ENCODE data around the gene RBP2.

The RBP2 gene

GRCh38 chr3:139440639-139441556 lies 35.4 kb downstream of the RBP2 start:
- Histone ChIP-seq H3K27ac (ENCODE audit: low read depth, low read length) (no peak overlapping the region), H3K27me3 (ENCODE audit: insufficient read depth, low read length, poor library complexity) (no peaks in the 10 kb centered on the region), H3K4ac (ENCODE audit: low read depth, low read length) (no peak overlapping the region), H2BK5ac (ENCODE audit: low read length) (no peak overlapping the region), H4K8ac (ENCODE audit: low read depth, low read length) (no peak overlapping the region), H4K5ac (ENCODE audit: low read length) (no peak overlapping the region), H3K4me1 (ENCODE audit: control insufficient read depth, low read depth, low read length) (no peaks in the 10 kb centered on the region), H3K23ac (ENCODE audit: low read length) (no peak overlapping the region), H2AK5ac (ENCODE audit: low read length) (no peak overlapping the region), H3K18ac (ENCODE audit: low read length) (no peak overlapping the region), H3K79me1 (ENCODE audit: low read length) (no peaks in the 10 kb centered on the region), H3K56ac (ENCODE audit: low read length) (no peak overlapping the region), H3K4me3 (ENCODE audit: low read length) (no peak overlapping the region), H2BK15ac (replicated peaks; ENCODE audit: low read depth) (no peak overlapping the region), H3K4me2 (ENCODE audit: low read length) (no peak overlapping the region), H2BK120ac (ENCODE audit: low read depth, low read length) (no peak overlapping the region), H3K79me2 (ENCODE audit: control insufficient read depth, insufficient read depth, low read length) (no peaks in the 10 kb centered on the region), H3K36me3 (ENCODE audit: control insufficient read depth, insufficient read depth, low read length) (no peaks in the 10 kb centered on the region), H3K9ac (ENCODE audit: low read length) (no peak overlapping the region)
- no peak for DNase-seq
- WGBS (ENCODE audit: extremely low coverage, insufficient coverage, low lambda C conversion rate) = no CpG with 5 or more reads among the region's 7 CpGs

- Histone ChIP-seq H2BK15ac (replicated peaks; ENCODE audit: low read depth) (no peak overlapping the region), H2BK120ac (ENCODE audit: low read depth, low read length) (no peak overlapping the region), H4K5ac (ENCODE audit: low read length) (no peak overlapping the region), H2BK5ac (ENCODE audit: low read length) (no peak overlapping the region), H3K27ac (ENCODE audit: low read depth, low read length) (no peak overlapping the region), H3K23ac (ENCODE audit: low read length) (no peak overlapping the region), H3K79me2 (ENCODE audit: control insufficient read depth, insufficient read depth, low read length) (no peaks in the 10 kb centered on the region), H3K27me3 (ENCODE audit: insufficient read depth, low read length, poor library complexity) (no peaks in the 10 kb centered on the region), H3K9ac (ENCODE audit: low read length) (no peak overlapping the region), H3K4ac (ENCODE audit: low read depth, low read length) (no peak overlapping the region), H3K36me3 (ENCODE audit: control insufficient read depth, insufficient read depth, low read length) (no peaks in the 10 kb centered on the region), H4K8ac (ENCODE audit: low read depth, low read length) (no peak overlapping the region), H3K4me3 (ENCODE audit: low read length) (no peak overlapping the region), H2AK5ac (ENCODE audit: low read length) (no peak overlapping the region), H3K56ac (ENCODE audit: low read length) (no peak overlapping the region), H3K4me2 (ENCODE audit: low read length) (no peak overlapping the region), H3K79me1 (ENCODE audit: low read length) (no peaks in the 10 kb centered on the region), H3K4me1 (ENCODE audit: control insufficient read depth, low read depth, low read length) (no peaks in the 10 kb centered on the region), H3K18ac (ENCODE audit: low read length) (no peak overlapping the region)
- no CpG with 5 or more reads among the region's 1 CpG for WGBS (ENCODE audit: extremely low coverage, insufficient coverage, low lambda C conversion rate)
- no peak for DNase-seq
Measured at GRCh38 chr3:139439278-139439677, 37.0 kb downstream of the RBP2 start.

- no peaks in the 10 kb centered on the region for H3K79me2 ChIP-seq (ENCODE audit: control insufficient read depth, insufficient read depth, low read length)
- peak; percentile 33 for DNase-seq
- H3K79me1 ChIP-seq (ENCODE audit: low read length) = no peaks in the 10 kb centered on the region
- WGBS (ENCODE audit: extremely low coverage, insufficient coverage, low lambda C conversion rate) = no CpG with 5 or more reads among the region's 6 CpGs
- no peak overlapping the region for H3K18ac ChIP-seq (ENCODE audit: low read length)
- H4K8ac ChIP-seq (ENCODE audit: low read depth, low read length) = no peak overlapping the region
- no peak overlapping the region for H2BK5ac ChIP-seq (ENCODE audit: low read length)
- no peak overlapping the region for H3K4ac ChIP-seq (ENCODE audit: low read depth, low read length)
- H2BK120ac ChIP-seq (ENCODE audit: low read depth, low read length) = no peak overlapping the region
- H3K23ac ChIP-seq (ENCODE audit: low read length) = no peak overlapping the region
- no peaks in the 10 kb centered on the region for H3K36me3 ChIP-seq (ENCODE audit: control insufficient read depth, insufficient read depth, low read length)
- H3K4me1 ChIP-seq (ENCODE audit: control insufficient read depth, low read depth, low read length) = no peaks in the 10 kb centered on the region
- no peak overlapping the region for H3K4me2 ChIP-seq (ENCODE audit: low read length)
- no peak overlapping the region for H4K5ac ChIP-seq (ENCODE audit: low read length)
- H2AK5ac ChIP-seq (ENCODE audit: low read length) = no peak overlapping the region
- no peak overlapping the region for H3K56ac ChIP-seq (ENCODE audit: low read length)
- no peak overlapping the region for H3K9ac ChIP-seq (ENCODE audit: low read length)
- no peaks in the 10 kb centered on the region for H3K27me3 ChIP-seq (ENCODE audit: insufficient read depth, low read length, poor library complexity)
- no peak overlapping the region for H3K27ac ChIP-seq (ENCODE audit: low read depth, low read length)
- H3K4me3 ChIP-seq (ENCODE audit: low read length) = no peak overlapping the region
- no peak overlapping the region for H2BK15ac ChIP-seq (replicated peaks; ENCODE audit: low read depth)
Measured at GRCh38 chr3:139434764-139435307, 41.5 kb downstream of the RBP2 start.

GRCh38 chr3:139434228-139434627 lies 42.1 kb downstream of the RBP2 start:
- H2AK5ac ChIP-seq (ENCODE audit: low read length) = no peak overlapping the region

GRCh38 chr3:139433089-139433488 lies 43.2 kb downstream of the RBP2 start:
- Histone ChIP-seq H3K23ac (ENCODE audit: low read length) (no peak overlapping the region), H4K5ac (ENCODE audit: low read length) (no peak overlapping the region), H3K4me2 (ENCODE audit: low read length) (no peak overlapping the region), H4K8ac (ENCODE audit: low read depth, low read length) (no peak overlapping the region), H3K79me2 (ENCODE audit: control insufficient read depth, insufficient read depth, low read length) (no peaks in the 10 kb centered on the region), H3K27me3 (ENCODE audit: insufficient read depth, low read length, poor library complexity) (no peaks in the 10 kb centered on the region), H2BK120ac (ENCODE audit: low read depth, low read length) (no peak overlapping the region), H3K79me1 (ENCODE audit: low read length) (no peaks in the 10 kb centered on the region), H3K4me3 (ENCODE audit: low read length) (no peak overlapping the region), H3K4ac (ENCODE audit: low read depth, low read length) (no peak overlapping the region), H3K27ac (ENCODE audit: low read depth, low read length) (no peak overlapping the region), H2BK5ac (ENCODE audit: low read length) (no peak overlapping the region), H3K36me3 (ENCODE audit: control insufficient read depth, insufficient read depth, low read length) (no peaks in the 10 kb centered on the region), H3K18ac (ENCODE audit: low read length) (no peak overlapping the region), H3K9ac (ENCODE audit: low read length) (no peak overlapping the region), H3K4me1 (ENCODE audit: control insufficient read depth, low read depth, low read length) (no peaks in the 10 kb centered on the region), H2BK15ac (replicated peaks; ENCODE audit: low read depth) (no peak overlapping the region), H3K56ac (ENCODE audit: low read length) (no peak overlapping the region), H2AK5ac (ENCODE audit: low read length) (no peak overlapping the region)
- WGBS (ENCODE audit: extremely low coverage, insufficient coverage, low lambda C conversion rate) = no CpG with 5 or more reads among the region's 1 CpG
- DNase-seq = no peak

More at GRCh38 chr3:139434228-139434627, 42.1 kb downstream of the RBP2 start:
- H2BK120ac ChIP-seq (ENCODE audit: low read depth, low read length) = no peak overlapping the region
- H3K79me2 ChIP-seq (ENCODE audit: control insufficient read depth, insufficient read depth, low read length) = no peaks in the 10 kb centered on the region
- no peak overlapping the region for H3K4me3 ChIP-seq (ENCODE audit: low read length)
- no peaks in the 10 kb centered on the region for H3K4me1 ChIP-seq (ENCODE audit: control insufficient read depth, low read depth, low read length)
- H4K5ac ChIP-seq (ENCODE audit: low read length) = no peak overlapping the region
- H3K23ac ChIP-seq (ENCODE audit: low read length) = no peak overlapping the region
- H3K27me3 ChIP-seq (ENCODE audit: insufficient read depth, low read length, poor library complexity) = no peaks in the 10 kb centered on the region
- no peak overlapping the region for H3K9ac ChIP-seq (ENCODE audit: low read length)
- no CpG with 5 or more reads among the region's 1 CpG for WGBS (ENCODE audit: extremely low coverage, insufficient coverage, low lambda C conversion rate)
- no peak for DNase-seq
- no peak overlapping the region for H3K4me2 ChIP-seq (ENCODE audit: low read length)
- no peak overlapping the region for H2BK15ac ChIP-seq (replicated peaks; ENCODE audit: low read depth)
- H4K8ac ChIP-seq (ENCODE audit: low read depth, low read length) = no peak overlapping the region
- no peak overlapping the region for H3K56ac ChIP-seq (ENCODE audit: low read length)
- H3K36me3 ChIP-seq (ENCODE audit: control insufficient read depth, insufficient read depth, low read length) = no peaks in the 10 kb centered on the region
- H3K18ac ChIP-seq (ENCODE audit: low read length) = no peak overlapping the region
- H2BK5ac ChIP-seq (ENCODE audit: low read length) = no peak overlapping the region
- no peak overlapping the region for H3K4ac ChIP-seq (ENCODE audit: low read depth, low read length)
- H3K27ac ChIP-seq (ENCODE audit: low read depth, low read length) = no peak overlapping the region
- no peaks in the 10 kb centered on the region for H3K79me1 ChIP-seq (ENCODE audit: low read length)

Data from mesendoderm (in vitro differentiated cells).